Dendritic cell treated with granulocyte-macrophage colony-stimulating factor and Interleukin-4, amounts not matched to agents 40 ng/mL and 50 ng/mL, for 4 days (primary cell): ENCODE measurements around the gene PASK.

Experiments
- H3K27ac Mint-ChIP-seq: one replicate; pipeline ENCODE4 v1.8.0; 2022; ENCODE audit warnings: mild to moderate bottlenecking, mixed read lengths
- H3K27me3 Mint-ChIP-seq: one replicate; pipeline ENCODE4 v1.8.0; 2022; ENCODE audit warnings: mild to moderate bottlenecking, mixed read lengths
- H3K36me3 Mint-ChIP-seq: one replicate; pipeline ENCODE4 v1.8.0; 2022; ENCODE audit warnings: low read depth, mixed read lengths
- H3K4me1 Mint-ChIP-seq: one replicate; pipeline ENCODE4 v1.8.0; 2022; ENCODE audit warnings: low read depth, mixed read lengths
- H3K4me3 Mint-ChIP-seq: one replicate; pipeline ENCODE4 v1.8.0; 2022; ENCODE audit warnings: mild to moderate bottlenecking, moderate library complexity, mixed read lengths
- H3K9me3 Mint-ChIP-seq: one replicate; pipeline ENCODE4 v1.8.0; 2022; ENCODE audit warnings: mixed read lengths
- intact Hi-C: fragments of 100-400 bp; cut with micrococcal nuclease; formaldehyde crosslinking; loops from one replicate; pipeline ENCODE4 v1.15.0; 2022

Gene PASK

GRCh38 chr2:241091201-241091600 lies 58.1 kb downstream of the PASK start:
- H3K36me3 Mint-ChIP-seq, result peaks cover 89% of the 10 kb centered on the region
- no peaks in the 10 kb centered on the region for H3K27me3 Mint-ChIP-seq
- H3K27ac Mint-ChIP-seq, result no peak overlapping the region

GRCh38 chr2:241088791-241089732 lies 60.2 kb downstream of the PASK start:
- Mint-ChIP-seq H3K27me3 (no peaks in the 10 kb centered on the region), H3K27ac (no peak overlapping the region), H3K36me3 (peaks cover 89% of the 10 kb centered on the region), H3K4me1 (no peaks in the 10 kb centered on the region), H3K9me3 (no peaks in the 10 kb centered on the region), H3K4me3 (no peak overlapping the region)
- intact Hi-C loops, result no loop called here

More at GRCh38 chr2:241091201-241091600, 58.1 kb downstream of the PASK start:
- no peaks in the 10 kb centered on the region for H3K9me3 Mint-ChIP-seq
- peaks cover 5% of the 10 kb centered on the region for H3K4me1 Mint-ChIP-seq
- intact Hi-C loops, result no loop called here
- no peak overlapping the region for H3K4me3 Mint-ChIP-seq

- Mint-ChIP-seq H3K9me3 (no peaks in the 10 kb centered on the region), H3K36me3 (peaks cover 86% of the 10 kb centered on the region), H3K4me3 (no peak overlapping the region), H3K4me1 (no peaks in the 10 kb centered on the region), H3K27me3 (no peaks in the 10 kb centered on the region), H3K27ac (no peak overlapping the region)
- intact Hi-C loops, result no loop called here
Measured at GRCh38 chr2:241088376-241088775, 60.9 kb downstream of the PASK start.

GRCh38 chr2:241087420-241088268 lies 61.6 kb downstream of the PASK start:
- intact Hi-C loops, result no loop called here
- no peak overlapping the region for H3K4me3 Mint-ChIP-seq
- no peak overlapping the region for H3K27ac Mint-ChIP-seq
- no peaks in the 10 kb centered on the region for H3K9me3 Mint-ChIP-seq
- H3K4me1 Mint-ChIP-seq, result no peaks in the 10 kb centered on the region
- no peaks in the 10 kb centered on the region for H3K27me3 Mint-ChIP-seq
- H3K36me3 Mint-ChIP-seq, result peaks cover 87% of the 10 kb centered on the region

- peaks cover 68% of the 10 kb centered on the region for H3K36me3 Mint-ChIP-seq
- no peaks in the 10 kb centered on the region for H3K9me3 Mint-ChIP-seq
- H3K4me1 Mint-ChIP-seq, result no peaks in the 10 kb centered on the region
- no peak overlapping the region for H3K4me3 Mint-ChIP-seq
- no peaks in the 10 kb centered on the region for H3K27me3 Mint-ChIP-seq
- intact Hi-C loops, result no loop called here
- no peak overlapping the region for H3K27ac Mint-ChIP-seq
Measured at GRCh38 chr2:241084856-241085444, 64.3 kb downstream of the PASK start.

GRCh38 chr2:241083091-241083415 lies 66.2 kb downstream of the PASK start:
- Mint-ChIP-seq H3K4me3 (no peak overlapping the region), H3K27ac (no peak overlapping the region), H3K9me3 (no peaks in the 10 kb centered on the region), H3K4me1 (no peaks in the 10 kb centered on the region), H3K36me3 (peaks cover 51% of the 10 kb centered on the region), H3K27me3 (no peaks in the 10 kb centered on the region)
- intact Hi-C loops, result no loop called here

GRCh38 chr2:241082341-241083090 lies 66.8 kb downstream of the PASK start:
- Mint-ChIP-seq H3K27ac (no peak overlapping the region), H3K27me3 (no peaks in the 10 kb centered on the region), H3K4me3 (no peak overlapping the region), H3K9me3 (no peaks in the 10 kb centered on the region), H3K4me1 (no peaks in the 10 kb centered on the region), H3K36me3 (peaks cover 46% of the 10 kb centered on the region)
- intact Hi-C loops, result no loop called here

- no peak overlapping the region for H3K4me3 Mint-ChIP-seq
- H3K27ac Mint-ChIP-seq, result no peak overlapping the region
- no peaks in the 10 kb centered on the region for H3K4me1 Mint-ChIP-seq
- intact Hi-C loops, result no loop called here
- no peaks in the 10 kb centered on the region for H3K27me3 Mint-ChIP-seq
- peaks cover 43% of the 10 kb centered on the region for H3K36me3 Mint-ChIP-seq
- no peaks in the 10 kb centered on the region for H3K9me3 Mint-ChIP-seq
Measured at GRCh38 chr2:241081643-241082340, 67.5 kb downstream of the PASK start.

GRCh38 chr2:241081190-241081642 lies 68.1 kb downstream of the PASK start:
- no peaks in the 10 kb centered on the region for H3K9me3 Mint-ChIP-seq
- no peak overlapping the region for H3K4me3 Mint-ChIP-seq
- no peaks in the 10 kb centered on the region for H3K4me1 Mint-ChIP-seq
- H3K27me3 Mint-ChIP-seq, result no peaks in the 10 kb centered on the region
- no peak overlapping the region for H3K27ac Mint-ChIP-seq
- H3K36me3 Mint-ChIP-seq, result peaks cover 38% of the 10 kb centered on the region
- intact Hi-C loops, result no loop called here

GRCh38 chr2:241080405-241081189 lies 68.7 kb downstream of the PASK start:
- H3K4me1 Mint-ChIP-seq, result no peaks in the 10 kb centered on the region
- H3K9me3 Mint-ChIP-seq, result no peaks in the 10 kb centered on the region
- intact Hi-C loops, result no loop called here
- peaks cover 36% of the 10 kb centered on the region for H3K36me3 Mint-ChIP-seq
- no peak overlapping the region for H3K4me3 Mint-ChIP-seq
- no peaks in the 10 kb centered on the region for H3K27me3 Mint-ChIP-seq
- H3K27ac Mint-ChIP-seq, result no peak overlapping the region

GRCh38 chr2:241074901-241075540 lies 74.3 kb downstream of the PASK start:
- H3K27ac Mint-ChIP-seq, result no peak overlapping the region
- H3K27me3 Mint-ChIP-seq, result no peaks in the 10 kb centered on the region
- intact Hi-C loops, result loop anchor here (10.0 kb wide), 1 partner anchor 220 kb away; no protein-coding TSS in a partner anchor
- H3K36me3 Mint-ChIP-seq, result peaks cover 26% of the 10 kb centered on the region
- H3K4me1 Mint-ChIP-seq, result no peaks in the 10 kb centered on the region
- no peak overlapping the region for H3K4me3 Mint-ChIP-seq
- no peaks in the 10 kb centered on the region for H3K9me3 Mint-ChIP-seq
